Breast epithelium (tissue), 3 donors: Measurements from ENCODE around the gene CAPN15.

Source experiments
- CTCF ChIP-seq, 3 donors: fragments of 450-650 bp; IDR thresholded peaks; one replicate each; pipeline ENCODE4 v1.5.1; 2016 to 2017; ENCODE audit warnings: antibody characterized with exemption in 3 of 3, mild to moderate bottlenecking in 3 of 3, moderate library complexity in 3 of 3
- POLR2AphosphoS5 ChIP-seq, 3 donors: sonication (generic); formaldehyde crosslinking; IDR thresholded peaks; one replicate each; pipeline ENCODE4 v1.6.1; 2017; ENCODE audit warnings: antibody characterized with exemption in 3 of 3

GRCh38 chr16:563072-563644 is 35.6 kb downstream of the CAPN15 start:
- TF ChIP-seq CTCF (IDR thresholded peaks at IDR 0.05) (no peak), POLR2AphosphoS5 (IDR thresholded peaks at IDR 0.05) (no peak)
